HG03571 (cell line): Measurements from ENCODE around the gene PTPA.
A peak's percentile ranks its signal among the peaks of the same experiment; 100 is the strongest.

Experiments
- ATAC-seq: cut with Tn5 transposase; IDR thresholded peaks from one replicate; pipeline ENCODE4 v1.9.1; 2021; ENCODE audit not compliant: unreplicated experiment

The PTPA gene

GRCh38 chr9:129136446-129137035, 25.3 kb downstream of the PTPA start:
- no peak for ATAC-seq

GRCh38 chr9:129137292-129138143, 26.3 kb downstream of the PTPA start:
- ATAC-seq: no peak

DNA sequence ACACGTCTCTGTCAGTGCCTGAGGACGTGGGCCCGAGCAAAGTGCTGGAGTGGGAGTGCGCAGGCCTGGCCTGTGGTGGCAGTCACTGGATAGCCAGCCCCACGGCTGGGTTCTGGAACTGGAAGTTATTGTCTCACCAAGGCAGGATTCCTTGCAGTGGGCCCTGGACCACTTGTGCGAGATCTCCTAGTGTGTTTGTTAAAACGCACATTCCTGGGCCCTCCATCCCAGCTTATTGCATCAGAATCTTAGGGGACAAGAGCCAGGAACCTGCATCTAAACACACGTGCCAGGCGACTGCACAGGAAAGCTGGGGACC, 26.9 kb downstream of the PTPA start:
- no peak for ATAC-seq

- ATAC-seq: no peak
Observed at GRCh38 chr9:129138476-129139232, 27.4 kb downstream of the PTPA start.

- ATAC-seq: no peak
Observed at GRCh38 chr9:129139233-129139992, 28.2 kb downstream of the PTPA start.

- ATAC-seq: peak; percentile 47
Observed at GRCh38 chr9:129139993-129140396, 28.8 kb downstream of the PTPA start.

- ATAC-seq: peak; percentile 14
Observed at GRCh38 chr9:129140397-129141065, 29.3 kb downstream of the PTPA start.

DNA sequence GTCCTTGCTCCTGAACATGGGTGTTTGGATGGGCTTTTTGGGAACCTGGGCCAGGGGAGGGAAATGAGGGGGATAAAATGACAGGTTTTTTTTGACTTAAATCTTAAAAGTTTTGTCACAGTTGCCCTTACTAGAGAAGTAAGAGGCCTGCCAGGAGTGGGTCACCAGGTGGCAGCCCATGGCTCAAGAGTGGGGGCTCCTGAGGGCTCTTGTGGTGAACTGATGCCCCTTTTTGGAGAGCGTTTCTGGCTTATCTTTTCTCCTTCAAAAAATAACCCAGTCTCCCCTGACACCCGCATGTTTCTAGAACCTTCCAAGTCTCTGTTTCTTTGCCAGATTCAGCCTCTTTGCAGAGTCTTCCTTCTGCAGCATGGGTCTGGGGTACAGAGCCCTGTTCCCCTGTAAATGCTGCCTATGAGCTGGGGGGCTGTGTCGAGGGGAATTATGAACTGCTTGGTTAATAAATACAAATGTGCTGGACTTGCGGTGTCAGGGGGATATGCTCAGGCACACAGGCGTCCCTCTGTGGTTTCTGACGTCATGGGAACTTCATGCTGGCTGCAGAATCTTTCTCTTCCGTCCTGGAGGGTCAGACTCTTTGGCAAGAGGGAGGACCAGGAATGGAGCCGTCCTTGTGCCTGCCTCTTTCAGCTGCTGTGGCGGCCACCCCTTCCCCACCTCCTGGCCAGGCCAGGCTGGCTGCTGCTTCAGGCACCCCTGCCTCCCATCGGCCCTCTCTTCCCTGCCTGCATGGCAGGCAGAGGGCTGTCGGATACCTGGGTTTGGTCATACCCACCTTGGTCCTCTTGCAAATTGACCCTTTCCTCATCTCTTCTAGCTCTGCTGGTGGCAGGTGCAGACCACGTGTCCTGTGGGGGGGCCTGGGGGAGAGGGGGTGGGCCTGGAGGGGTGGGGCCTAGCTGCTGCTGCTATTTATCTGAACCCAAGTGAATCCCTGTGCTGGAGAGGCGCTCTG, 30.1 kb downstream of the PTPA start:
- peak; percentile 35 for ATAC-seq

GRCh38 chr9:129142138-129142935, 31.1 kb downstream of the PTPA start:
- ATAC-seq: no peak

- ATAC-seq: no peak
Observed at GRCh38 chr9:129143031-129143927, 32.1 kb downstream of the PTPA start.

DNA sequence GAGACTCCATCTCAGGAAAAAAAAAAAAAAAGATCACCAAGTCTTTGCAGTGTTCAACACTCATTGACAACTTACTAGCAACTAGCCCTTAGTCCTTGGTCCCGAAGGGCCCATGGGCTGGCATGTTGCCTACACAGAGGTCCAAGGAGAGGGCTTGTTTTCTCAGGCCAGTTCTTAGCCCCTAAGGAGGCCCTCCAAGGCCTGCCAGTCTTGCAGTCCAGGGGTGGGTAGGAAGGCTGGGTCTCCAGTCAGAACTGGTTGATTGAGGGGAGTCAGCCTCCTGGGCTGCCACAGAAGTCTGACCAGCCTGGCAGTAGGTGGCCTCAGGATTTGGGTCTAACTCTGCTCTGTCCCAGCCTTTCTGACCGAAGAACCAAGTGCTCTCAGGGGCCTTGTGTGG, 34.1 kb downstream of the PTPA start:
- ATAC-seq: no peak

DNA sequence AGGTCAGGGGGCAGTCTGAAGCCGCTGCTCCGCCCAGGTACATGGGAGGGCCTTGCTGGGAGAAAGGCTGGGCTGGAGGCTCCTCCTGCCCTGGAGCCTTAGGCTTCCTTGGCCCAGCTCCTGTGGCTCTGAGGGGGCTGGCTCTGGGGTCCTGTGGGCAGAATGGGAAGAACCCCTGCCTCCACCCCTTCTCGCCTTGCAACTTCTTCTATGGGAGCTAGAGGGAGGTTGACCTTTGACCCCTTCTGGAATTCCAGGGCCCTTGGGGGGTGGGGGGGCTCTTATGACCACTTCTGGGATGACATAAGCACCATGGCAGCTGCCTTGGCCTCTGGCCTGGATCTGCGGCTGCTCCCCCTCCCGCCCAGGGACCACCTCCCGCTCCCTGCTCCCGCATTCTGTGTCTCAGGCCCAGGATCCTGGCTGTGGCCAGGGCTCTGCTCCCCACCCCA, 34.7 kb downstream of the PTPA start:
- no peak for ATAC-seq

- ATAC-seq: no peak
Observed at GRCh38 chr9:129146441-129146941, 35.3 kb downstream of the PTPA start.

- ATAC-seq: no peak
Observed at GRCh38 chr9:129148463-129149204, 37.4 kb downstream of the PTPA start.

DNA sequence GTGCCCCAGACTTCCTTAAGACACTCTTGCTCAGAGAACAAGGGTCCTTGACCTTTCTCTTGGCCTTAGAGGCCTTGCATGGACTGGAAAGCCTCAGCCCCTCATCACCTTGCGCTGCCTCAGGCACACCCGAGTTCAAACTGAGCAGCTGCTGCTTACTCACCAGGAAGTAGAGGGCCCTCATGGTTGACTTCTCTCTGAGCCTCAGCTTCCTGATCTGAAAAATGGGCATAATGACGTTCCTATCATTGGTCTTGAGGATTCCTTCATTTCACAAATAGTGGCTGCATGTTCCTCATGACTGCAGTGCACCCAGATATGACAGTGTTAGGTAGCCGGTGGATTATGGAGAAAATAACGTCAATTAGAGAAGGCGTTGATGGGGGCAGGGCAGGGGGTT, 38.2 kb downstream of the PTPA start:
- no peak for ATAC-seq

DNA sequence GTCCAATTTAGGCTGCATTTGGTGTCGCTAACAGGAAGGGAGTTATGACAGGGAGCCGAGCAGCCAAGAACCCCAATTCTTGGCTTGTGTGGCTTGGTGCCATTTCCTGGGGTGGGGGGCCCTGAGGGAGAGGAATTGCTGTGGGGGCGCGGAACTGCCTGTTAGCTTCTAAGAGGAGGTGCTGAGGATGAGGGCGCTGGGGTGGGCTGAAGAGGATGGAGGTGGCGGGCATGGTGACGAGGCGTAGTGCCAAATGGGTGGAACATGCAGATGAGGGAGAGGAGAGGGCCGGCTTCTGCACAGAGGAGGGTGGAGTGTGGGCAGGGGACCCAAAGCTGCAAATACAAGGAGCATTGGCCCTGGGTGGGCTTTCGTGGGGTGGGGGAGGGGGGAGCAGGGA, 38.9 kb downstream of the PTPA start:
- no peak for ATAC-seq
